HG03565 (cell line): ENCODE measurements around the gene LGALS3BP.
"Not testable (repeated sequence)": the region's sequence is repeated elsewhere in the genome, so short reads cannot be mapped to it uniquely, and the experiment has no call there.

Experiments
- ATAC-seq: cut with Tn5 transposase; IDR thresholded peaks from one replicate; pipeline ENCODE4 v1.9.1; 2021; ENCODE audit warnings: mild to moderate bottlenecking, moderate library complexity; ENCODE audit not compliant: unreplicated experiment

LGALS3BP gene

GRCh38 chr17:78946131-78946530 is 33.6 kb downstream of the LGALS3BP start:
- ATAC-seq: no peak

DNA sequence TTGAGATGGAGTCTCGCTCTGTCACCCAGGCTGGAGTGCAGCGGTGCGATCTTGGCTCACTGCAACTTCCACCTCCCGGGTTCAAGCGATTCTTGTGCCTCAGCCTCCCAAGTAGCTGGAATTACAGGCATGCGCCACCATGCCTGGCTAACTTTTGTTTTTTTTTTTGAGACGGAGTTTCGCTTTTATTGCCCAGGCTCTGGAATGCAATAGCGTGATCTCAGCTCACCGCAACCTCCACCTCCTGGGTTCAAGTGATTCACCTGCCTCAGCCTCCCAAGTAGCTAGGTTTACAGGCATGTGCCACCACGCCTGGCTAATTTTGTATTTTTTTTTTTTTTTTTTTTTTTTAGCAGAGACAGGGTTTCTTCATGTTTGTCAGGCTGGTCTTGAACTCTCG is 34.3 kb downstream of the LGALS3BP start:
- ATAC-seq: not testable (repeated sequence)

DNA sequence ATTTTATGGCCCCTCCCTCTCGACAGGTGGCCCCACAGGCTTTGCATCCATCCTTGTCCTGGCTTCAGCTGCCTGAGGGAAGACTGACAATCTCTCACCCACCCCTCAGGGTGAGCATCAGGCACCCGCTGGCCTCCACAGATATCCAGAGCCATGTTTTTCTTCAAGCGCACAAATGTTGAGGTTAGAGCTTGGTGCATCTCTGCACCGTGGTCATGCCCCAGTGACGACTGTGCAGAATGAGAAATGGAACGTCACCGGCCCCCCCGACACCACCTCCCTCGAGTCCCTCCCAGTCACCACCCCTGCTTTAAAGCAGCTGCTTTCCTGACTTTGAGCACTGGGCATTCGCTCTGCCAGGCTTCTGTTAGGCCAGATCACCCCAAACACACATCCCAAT is 34.8 kb downstream of the LGALS3BP start:
- no peak for ATAC-seq

DNA sequence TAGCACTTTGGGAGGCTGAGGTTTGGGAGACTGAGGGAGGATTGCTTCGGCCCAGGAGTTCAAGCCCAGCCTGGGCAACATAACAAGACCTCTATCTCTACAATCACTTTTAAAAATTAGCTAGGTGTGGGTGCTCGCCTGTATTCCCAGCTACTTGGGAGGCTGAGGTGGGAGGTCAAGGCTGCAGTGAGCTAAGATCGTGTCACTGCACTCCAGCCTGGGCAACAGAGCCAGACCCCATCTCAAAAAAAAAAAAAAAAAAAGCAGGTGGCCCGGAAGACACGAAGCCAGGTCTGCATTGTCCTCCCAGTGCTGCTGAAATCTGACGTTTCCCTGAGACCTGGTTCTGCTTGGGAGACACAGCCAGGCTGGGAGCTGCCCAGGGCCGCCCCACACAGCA is 35.7 kb downstream of the LGALS3BP start:
- ATAC-seq: no peak

- no peak for ATAC-seq
These were observed 39.0 kb downstream of the LGALS3BP start for GRCh38 chr17:78940708-78941107.

- ATAC-seq: no peak
These were observed 39.5 kb downstream of the LGALS3BP start for GRCh38 chr17:78940258-78940657.

DNA sequence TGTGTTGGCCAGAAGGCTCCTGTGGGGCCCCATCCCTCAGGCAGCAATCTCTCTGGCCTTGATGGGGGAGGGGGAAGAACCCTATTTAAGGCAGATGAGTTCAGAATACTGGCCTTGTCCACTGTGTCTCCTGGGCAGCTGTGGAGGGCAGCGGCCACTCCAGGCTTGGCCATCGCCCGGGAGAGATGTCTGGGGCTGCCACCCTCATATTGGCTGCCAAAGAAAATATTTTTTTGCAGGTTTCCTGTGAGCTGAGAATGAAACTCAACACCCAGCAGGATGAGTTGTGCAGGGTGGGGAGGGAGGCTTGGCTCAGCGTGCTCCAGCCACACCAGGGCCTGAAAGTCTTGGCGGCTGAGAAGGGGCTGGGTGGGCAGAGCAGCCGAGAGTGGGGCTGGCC is 40.1 kb downstream of the LGALS3BP start:
- no peak for ATAC-seq

DNA sequence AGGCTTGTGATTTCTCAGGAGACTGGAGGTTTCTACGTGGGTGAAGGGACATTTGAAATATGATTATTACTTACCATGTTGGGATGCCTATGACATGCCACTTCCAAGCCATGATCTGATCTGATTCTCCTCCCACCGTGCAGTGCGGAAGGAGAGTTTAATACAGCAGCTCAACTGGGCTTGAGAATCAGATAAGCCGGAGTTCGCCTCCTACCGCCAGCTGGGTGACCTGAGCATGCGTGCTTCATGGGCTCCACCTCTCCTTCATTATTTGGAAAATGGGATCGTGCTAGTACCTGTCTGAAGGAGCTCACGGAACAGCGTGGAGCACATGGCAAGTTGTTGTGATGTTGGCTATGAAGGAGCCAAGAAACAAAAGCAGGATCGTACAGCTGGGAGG is 42.2 kb downstream of the LGALS3BP start:
- no peak for ATAC-seq

DNA sequence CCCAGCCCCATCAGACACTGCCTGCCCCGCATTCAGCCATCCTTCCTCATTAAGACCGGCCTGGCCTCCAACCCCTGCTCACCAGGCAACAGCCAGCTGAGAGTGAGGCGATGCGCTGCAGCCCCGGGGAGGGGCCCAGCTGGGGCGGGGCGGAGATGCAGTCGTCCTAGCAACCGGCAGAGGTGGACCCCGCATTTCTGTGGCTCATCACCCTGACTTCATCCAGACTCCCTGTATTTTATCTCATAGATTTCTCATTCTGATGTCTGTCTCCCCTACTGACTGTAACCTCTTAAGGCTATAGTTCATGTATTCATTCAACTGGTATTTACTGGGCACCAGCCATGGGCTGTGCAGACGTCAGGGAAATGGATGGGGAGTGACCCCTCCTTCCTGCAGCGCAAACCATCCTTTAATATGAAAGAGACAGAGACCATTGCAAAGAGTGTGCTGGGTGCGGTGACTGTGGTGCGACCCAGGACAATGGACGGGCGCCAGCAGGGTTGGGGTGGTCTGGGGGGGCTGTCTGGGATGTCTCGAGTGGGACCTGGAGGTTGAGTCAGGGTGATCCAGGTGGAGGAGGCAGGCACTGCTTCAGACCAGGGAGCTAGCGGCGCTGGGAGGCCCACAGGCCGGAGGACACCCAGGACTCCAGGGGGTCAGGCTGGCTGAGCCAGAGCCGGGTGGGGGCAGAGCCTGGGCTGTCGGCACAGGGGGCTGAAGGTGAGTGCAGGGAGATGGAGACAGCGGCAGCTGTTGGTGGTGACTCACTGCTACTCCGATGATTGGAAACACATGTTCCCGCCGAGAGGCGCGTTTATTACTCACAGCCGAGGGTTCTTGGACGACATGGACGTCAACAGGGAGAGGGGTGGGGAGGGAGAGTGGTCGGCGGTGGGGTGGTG is 44.1 kb downstream of the LGALS3BP start:
- ATAC-seq: no peak

- no peak for ATAC-seq
These were observed 44.9 kb downstream of the LGALS3BP start for GRCh38 chr17:78934681-78935418.

GRCh38 chr17:78933959-78934568 is 45.7 kb downstream of the LGALS3BP start:
- ATAC-seq: no peak

DNA sequence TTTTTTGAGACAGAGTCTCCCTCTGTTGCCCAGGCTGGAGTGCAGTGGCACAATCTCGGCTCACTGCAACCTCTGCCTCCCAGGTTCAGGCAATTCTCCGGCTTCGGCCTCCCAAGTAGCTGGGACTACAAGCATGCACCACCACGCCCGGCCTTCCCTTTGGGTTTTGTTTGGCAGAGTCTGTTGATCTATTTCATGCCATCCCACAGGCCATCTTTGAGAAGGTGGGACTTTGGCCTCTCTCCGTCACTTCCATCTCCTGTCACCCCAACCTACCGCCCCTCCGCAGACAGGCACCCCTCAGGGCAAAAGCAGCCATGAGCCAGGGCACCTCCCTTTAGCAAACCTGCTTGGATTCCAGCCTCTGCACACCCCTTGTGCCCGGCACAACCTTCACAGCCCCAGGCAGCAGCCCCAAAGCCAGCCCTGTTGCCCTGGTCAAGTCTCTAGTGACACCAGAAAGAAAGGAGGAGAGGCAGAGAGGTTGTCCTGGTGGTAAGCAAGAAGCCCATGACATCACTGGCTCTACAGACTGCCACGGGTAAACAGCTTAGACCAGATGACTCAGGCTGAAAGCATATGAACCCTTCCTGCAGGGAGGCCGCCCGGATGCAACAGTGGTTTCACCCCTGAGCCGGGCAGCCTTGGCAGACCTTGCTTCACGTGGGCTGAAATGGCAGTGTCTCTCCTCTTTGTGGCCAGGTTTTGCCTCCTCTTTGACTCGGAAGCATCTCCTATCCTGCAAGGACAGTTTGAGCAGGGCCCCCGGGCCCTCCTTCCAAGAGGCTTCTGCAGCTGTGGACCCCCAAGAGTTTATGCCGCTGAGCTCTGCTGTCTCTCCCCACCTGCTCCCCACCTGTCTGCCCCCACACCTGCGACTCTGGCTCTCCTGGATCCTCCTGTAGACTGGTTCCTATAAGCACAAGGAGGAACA is 46.4 kb downstream of the LGALS3BP start:
- no peak for ATAC-seq

GRCh38 chr17:78929908-78930775 is 49.6 kb downstream of the LGALS3BP start:
- no peak for ATAC-seq

- ATAC-seq: no peak
These were observed 53.8 kb downstream of the LGALS3BP start for GRCh38 chr17:78925662-78926555.

DNA sequence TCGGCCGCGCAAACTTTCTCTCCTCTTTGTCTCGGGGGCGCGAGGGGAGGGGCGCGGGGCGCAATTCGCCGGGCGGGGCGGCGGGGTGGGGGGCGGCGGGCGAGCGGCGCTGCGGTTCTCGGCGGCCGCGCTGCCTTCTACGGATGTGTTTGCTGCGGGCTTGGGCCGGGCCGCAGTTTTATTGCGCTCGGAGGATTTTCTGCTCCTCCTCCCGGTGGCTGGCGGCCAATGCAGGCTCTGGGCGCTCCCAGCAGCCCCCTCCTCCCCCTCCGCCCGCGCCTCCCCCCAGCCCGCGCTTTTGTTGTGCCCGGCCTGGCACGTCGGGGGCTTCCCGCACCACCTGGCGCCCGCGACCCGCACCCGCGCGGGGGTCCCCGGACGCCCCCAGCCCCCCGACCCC is 54.5 kb downstream of the LGALS3BP start, which contains the start of gene TIMP2:
TIMP2 (minus strand) TSS at position 154 of the 400 bp plus-strand sequence. CDS start 299 bp downstream, outside the sequence.
- no peak for ATAC-seq

DNA sequence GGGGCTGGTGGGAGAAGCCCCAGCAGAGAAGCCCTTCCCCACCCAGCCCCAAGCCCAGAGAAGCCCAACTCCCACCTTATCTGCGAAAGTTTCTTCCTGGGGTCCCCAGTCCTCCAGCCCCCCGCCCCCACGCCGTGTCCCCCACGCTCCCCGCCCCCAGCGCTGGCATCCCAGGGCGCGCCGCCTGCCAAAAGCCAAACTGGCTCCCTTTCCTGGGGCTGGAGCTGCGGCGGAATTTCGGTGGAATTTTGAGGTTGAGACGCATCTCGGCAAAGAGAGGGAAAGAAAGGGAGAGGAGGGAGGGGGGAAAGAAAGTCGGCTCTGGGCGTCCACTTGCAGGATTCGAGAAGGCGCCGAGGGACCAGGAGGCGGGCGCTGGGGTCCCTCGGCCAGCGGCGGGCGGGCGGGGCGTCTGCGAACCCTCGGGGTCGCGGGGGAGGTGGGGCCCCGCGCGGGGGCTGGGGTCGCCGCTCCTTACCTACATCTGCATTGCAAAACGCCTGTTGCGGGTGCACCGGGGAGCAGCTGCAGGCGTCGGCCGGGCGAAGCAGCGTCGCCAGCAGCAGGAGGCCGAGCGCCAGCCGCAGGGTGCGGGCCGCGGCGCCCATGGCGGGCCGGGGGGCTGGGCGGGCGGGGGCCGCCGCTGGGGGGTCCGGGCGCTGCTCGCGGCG is 55.1 kb downstream of the LGALS3BP start:
- ATAC-seq: no peak

GRCh38 chr17:78923660-78924453 is 55.9 kb downstream of the LGALS3BP start:
- no peak for ATAC-seq
